GM12878 (cell line): ENCODE data around the gene PPP1R10. TPM values are rescaled to one million over a fixed set of nuclear protein-coding genes. Genes with fewer than 3 reads are reported as not detected.

Experiments used
- ATF3 ChIP-seq: IDR thresholded peaks from 2 replicates; pipeline ENCODE4 v1.6.1; 2011; ENCODE audit warnings: low read depth, mild to moderate bottlenecking, low read length, moderate library complexity, borderline replicate concordance; ENCODE audit errors: extremely low read depth
- BCLAF1 ChIP-seq: fragments of 450-650 bp; IDR thresholded peaks from 2 replicates; pipeline ENCODE4 v1.6.1; 2017; ENCODE audit warnings: antibody characterized with exemption, mild to moderate bottlenecking, moderate library complexity
- BHLHE40 ChIP-seq, 2 experiments: fragments of 450-650 bp in 1 of 2; IDR thresholded peaks; 2 replicates each; pipeline ENCODE4 v1.6.1; 2011 to 2017; ENCODE audit warnings: low read depth in 2 of 2, borderline replicate concordance in 1 of 2, improper control_type of control experiment in 1 of 2, low read length in 1 of 2, mild to moderate bottlenecking in 1 of 2
- BMI1 ChIP-seq: fragments of 450-650 bp; IDR thresholded peaks from 2 replicates; pipeline ENCODE4 v1.6.1; 2016; ENCODE audit warnings: mild to moderate bottlenecking, moderate library complexity, borderline replicate concordance
- CTCF ChIP-seq, 3 experiments: IDR thresholded peaks in 2 of 3; conservative IDR thresholded peaks in 1 of 3; 2 replicates each; pipeline ENCODE4 v1.5.1; 2011; ENCODE audit warnings: low read depth in 3 of 3, low read length in 3 of 3, mild to moderate bottlenecking in 3 of 3, control low read depth in 2 of 3, moderate library complexity in 2 of 3, inconsistent platforms in 1 of 3, mixed read lengths in 1 of 3; ENCODE audit not compliant: control insufficient read depth in 2 of 3, insufficient read depth in 1 of 3; ENCODE audit errors: extremely low read depth in 1 of 3
- E4F1 ChIP-seq: fragments of 450-650 bp; IDR thresholded peaks from 2 replicates; pipeline ENCODE4 v1.6.1; 2018; ENCODE audit warnings: borderline replicate concordance, mild to moderate bottlenecking; ENCODE audit not compliant: partially characterized antibody
- FOXM1 ChIP-seq: IDR thresholded peaks from 2 replicates; pipeline ENCODE4 v1.6.1; 2012; ENCODE audit warnings: low read depth, mild to moderate bottlenecking, inconsistent platforms, low read length, moderate library complexity
- KAT2A ChIP-seq: conservative IDR thresholded peaks from 2 replicates; pipeline ENCODE4 v1.6.1; 2011; ENCODE audit warnings: low read depth, low read length; ENCODE audit not compliant: control insufficient read depth
- KDM1A ChIP-seq: fragments of 200-600 bp; sonication (generic); IDR thresholded peaks from 2 replicates; pipeline ENCODE4 v1.6.1; 2016; ENCODE audit warnings: borderline replicate concordance
- KLF5 ChIP-seq: fragments of 450-650 bp; IDR thresholded peaks from 2 replicates; pipeline ENCODE4 v1.6.1; 2014; ENCODE audit warnings: mild to moderate bottlenecking; ENCODE audit not compliant: partially characterized antibody
- LARP7 ChIP-seq: fragments of 450-650 bp; IDR thresholded peaks from 2 replicates; pipeline ENCODE4 v1.6.1; 2017; ENCODE audit warnings: mild to moderate bottlenecking
- MYC ChIP-seq: IDR thresholded peaks from 2 replicates; pipeline ENCODE4 v1.6.1; 2011; ENCODE audit warnings: mild to moderate bottlenecking, low read length, moderate library complexity, inconsistent platforms; ENCODE audit not compliant: insufficient read depth, insufficient replicate concordance, insufficient read length, severe bottlenecking
- NBN ChIP-seq: fragments of 450-650 bp; IDR thresholded peaks from 2 replicates; pipeline ENCODE4 v1.6.1; 2016
- NFIC ChIP-seq: IDR thresholded peaks from 2 replicates; pipeline ENCODE4 v1.6.1; 2012; ENCODE audit warnings: low read depth, mild to moderate bottlenecking, inconsistent platforms, low read length, moderate library complexity
- NFXL1 ChIP-seq: fragments of 450-650 bp; IDR thresholded peaks from 2 replicates; pipeline ENCODE4 v1.6.1; 2017; ENCODE audit warnings: antibody characterized with exemption, mild to moderate bottlenecking, borderline replicate concordance
- NRF1 ChIP-seq: conservative IDR thresholded peaks from 2 replicates; pipeline ENCODE4 v1.6.1; 2011; ENCODE audit warnings: mild to moderate bottlenecking, low read depth, low read length, improper control_type of control experiment
- POLR2A ChIP-seq: IDR thresholded peaks from 2 replicates; pipeline ENCODE4 v1.6.1; 2011; ENCODE audit warnings: low read depth, mild to moderate bottlenecking, low read length
- RAD21 ChIP-seq: IDR thresholded peaks from 2 replicates; pipeline ENCODE4 v1.6.1; 2011; ENCODE audit warnings: mild to moderate bottlenecking, low read depth, low read length, moderate library complexity; ENCODE audit not compliant: insufficient read depth
- SIN3A ChIP-seq: IDR thresholded peaks from 2 replicates; pipeline ENCODE4 v1.6.1; 2012; ENCODE audit warnings: low read depth, low read length, improper control_type of control experiment
- USF1 ChIP-seq: IDR thresholded peaks from 2 replicates; pipeline ENCODE4 v1.6.1; 2011; ENCODE audit warnings: borderline replicate concordance, low read depth, mild to moderate bottlenecking, moderate library complexity, mixed read lengths, low read length; ENCODE audit not compliant: insufficient read depth; ENCODE audit errors: extremely low read length
- ZBED1 ChIP-seq: IDR thresholded peaks from 2 replicates; pipeline ENCODE4 v1.6.1; 2016; ENCODE audit warnings: borderline replicate concordance
- ZNF274 ChIP-seq: IDR thresholded peaks from one replicate; pipeline ENCODE4 v1.8.0; 2011; ENCODE audit not compliant: insufficient read length, insufficient read depth
- polyA plus RNA-seq, 11 experiments: library from polyadenylated mRNA; depleted of rRNA in 4 of 11; unstranded in 6 of 11; stranded (reverse) in 5 of 11; fragments of >200 nt; fragmentation: Nextera tagmentation in 4 of 11; fragmentation: Illumina TruSeq in 1 of 11; extraction: Ambion mirVana in 4 of 11; extraction: Trizol in 1 of 11; gene quantifications; 1 replicate in 1 of 11; 2 replicates in 10 of 11; pipeline versions ENCODE4 v1.2.1 to v1.2.3, GENCODE V29; 2011 to 2016; ENCODE audit warnings: inconsistent platforms in 2 of 11, missing spikeins in 2 of 11, low read depth in 1 of 11
- total RNA-seq, 4 experiments: library from RNA; depleted of rRNA in 3 of 4; stranded (reverse); fragments of >200 nt in 3 of 4; fragmentation: Illumina TruSeq in 1 of 4; extraction: Trizol in 1 of 4; gene quantifications; 2 replicates each; pipeline versions ENCODE4 v1.2.1 to v1.2.3, GENCODE V29; 2013 to 2021

Gene PPP1R10
- total and polyA plus RNA-seq, 10 of the 15 experiments (the other 5 are each of a cell fraction or from before 2014, with no cell fraction given): 11.3 to 83.8 (median 41.2) TPM

GRCh38 chr6:30571075-30571761 lies 45.8 kb downstream of the PPP1R10 start, which contains the start of gene ABCF1 (continued):
- TF ChIP-seq BHLHE40 (IDR thresholded peaks at IDR 0.05; ENCODE audit: borderline replicate concordance in 1 of 2, low read depth in 2 of 2, low read length in 1 of 2) (peak; percentile 100), MYC (no peak), BCLAF1 (no peak), NFIC (no peak), CTCF (IDR thresholded peaks at IDR 0.05 in 2 of 3, conservative IDR thresholded peaks at IDR 0.05 in 1 of 3; ENCODE audit: control insufficient read depth in 2 of 3, extremely low read depth in 1 of 3, insufficient read depth in 1 of 3, low read depth in 3 of 3, low read length in 3 of 3) (no peak), NBN (peak; percentile 95), BMI1 (no peak), USF1 (peak; percentile 58), LARP7 (no peak; the same call in 1 of the 2 replicates), NFXL1 (no peak), RAD21 (no peak), NRF1 (peak; percentile 49), E4F1 (peak; percentile 67), ZBED1 (no peak), KAT2A (no peak), SIN3A (peak; percentile 82), ATF3 (no peak), KLF5 (peak; percentile 63), FOXM1 (no peak), ZNF274 (no peak), POLR2A (peak; percentile 96), KDM1A (no peak)
